ENCODE measurements around the gene SLC19A2.

GRCh38 chr1:169495916-169496315 is 10.2 kb upstream of the SLC19A2 start:
- TF ChIP-seq EZH2 (IDR thresholded peaks at IDR 0.05) (no peak), TCF7L2 (IDR thresholded peaks at IDR 0.05; ENCODE audit: borderline replicate concordance, extremely low read depth, insufficient read depth, insufficient read length) (no peak), CTCF (IDR thresholded peaks at IDR 0.05 in 2 of 3, conservative IDR thresholded peaks at IDR 0.05 in 1 of 3; ENCODE audit: borderline replicate concordance in 1 of 3, insufficient read depth in 1 of 3, low read depth in 2 of 3, low read length in 2 of 3) (no peak), SRF (IDR thresholded peaks at IDR 0.05; ENCODE audit: low read depth) (no peak), CEBPB (IDR thresholded peaks at IDR 0.05; ENCODE audit: low read depth) (no peak), ATF3 (IDR thresholded peaks at IDR 0.05) (no peak), POLR2A (IDR thresholded peaks at IDR 0.05; ENCODE audit: borderline replicate concordance, extremely low read depth, insufficient read depth, insufficient read length) (no peak), JUND (IDR thresholded peaks at IDR 0.05) (no peak), EZH2phosphoT487 (IDR thresholded peaks at IDR 0.05; ENCODE audit: borderline replicate concordance) (no peak), POLR2AphosphoS5 (IDR thresholded peaks at IDR 0.05; ENCODE audit: low read depth, low read length) (no peak), MAX (IDR thresholded peaks at IDR 0.05) (no peak)
